GM20431 (cell line): ENCODE results near the gene LYRM1.

Experiments used
- in situ Hi-C: fragments of 300-500 bp; cut with MseI, MboI; formaldehyde crosslinking; loops from one replicate; pipeline ENCODE4 v1.15.0; 2020; ENCODE audit warnings: low sequenced_read_pairs; ENCODE audit not compliant: unreplicated experiment

The LYRM1 gene

GRCh38 chr16:20870122-20870820, 30.3 kb upstream of the LYRM1 start:
- in situ Hi-C loops = no loop called here

- in situ Hi-C loops = no loop called here
Measured at GRCh38 chr16:20871258-20871657, 29.3 kb upstream of the LYRM1 start.

GRCh38 chr16:20871941-20872815, 28.4 kb upstream of the LYRM1 start:
- in situ Hi-C loops = no loop called here

- in situ Hi-C loops = no loop called here
Measured at GRCh38 chr16:20873331-20873730, 27.2 kb upstream of the LYRM1 start.

- in situ Hi-C loops = no loop called here
Measured at GRCh38 chr16:20874088-20874581, 26.4 kb upstream of the LYRM1 start.

DNA sequence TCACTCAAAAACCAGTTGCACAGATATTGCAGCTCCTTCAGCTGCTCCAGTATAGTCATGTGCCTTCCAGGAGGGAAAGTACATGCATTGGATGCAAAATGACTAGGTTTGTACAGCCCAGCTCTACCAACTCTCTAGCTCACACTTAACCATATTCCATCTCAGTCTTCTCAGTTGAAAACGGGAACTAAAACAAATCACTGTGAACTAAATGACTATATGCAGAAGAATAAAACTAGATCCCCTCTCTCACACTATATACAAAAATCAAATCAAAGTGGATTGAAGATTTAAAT, 25.3 kb upstream of the LYRM1 start:
- in situ Hi-C loops = no loop called here

DNA sequence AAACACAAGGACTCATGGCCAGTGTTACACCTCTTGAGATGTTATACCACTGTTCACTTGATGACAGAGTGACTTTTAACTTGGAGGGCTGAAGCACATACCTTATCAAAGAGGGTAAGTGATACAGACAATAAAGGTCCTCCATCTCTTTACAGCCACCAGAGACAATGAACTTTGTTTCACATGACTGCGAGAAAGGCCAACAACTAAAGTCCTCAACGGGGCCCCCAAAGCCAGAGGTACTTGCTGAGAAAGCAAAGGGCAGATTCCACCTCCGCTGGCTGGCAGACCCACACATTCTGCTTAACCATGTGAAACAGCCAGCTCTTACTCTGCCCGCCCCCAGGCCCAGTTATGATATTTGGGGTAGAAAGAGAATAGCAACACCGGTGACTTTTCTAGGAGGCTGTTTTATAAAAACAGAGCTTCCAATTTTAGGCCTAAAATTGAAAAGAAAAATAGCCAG, 21.9 kb upstream of the LYRM1 start:
- in situ Hi-C loops = no loop called here

- in situ Hi-C loops = no loop called here
Measured at GRCh38 chr16:20879175-20880040, 21.2 kb upstream of the LYRM1 start.

DNA sequence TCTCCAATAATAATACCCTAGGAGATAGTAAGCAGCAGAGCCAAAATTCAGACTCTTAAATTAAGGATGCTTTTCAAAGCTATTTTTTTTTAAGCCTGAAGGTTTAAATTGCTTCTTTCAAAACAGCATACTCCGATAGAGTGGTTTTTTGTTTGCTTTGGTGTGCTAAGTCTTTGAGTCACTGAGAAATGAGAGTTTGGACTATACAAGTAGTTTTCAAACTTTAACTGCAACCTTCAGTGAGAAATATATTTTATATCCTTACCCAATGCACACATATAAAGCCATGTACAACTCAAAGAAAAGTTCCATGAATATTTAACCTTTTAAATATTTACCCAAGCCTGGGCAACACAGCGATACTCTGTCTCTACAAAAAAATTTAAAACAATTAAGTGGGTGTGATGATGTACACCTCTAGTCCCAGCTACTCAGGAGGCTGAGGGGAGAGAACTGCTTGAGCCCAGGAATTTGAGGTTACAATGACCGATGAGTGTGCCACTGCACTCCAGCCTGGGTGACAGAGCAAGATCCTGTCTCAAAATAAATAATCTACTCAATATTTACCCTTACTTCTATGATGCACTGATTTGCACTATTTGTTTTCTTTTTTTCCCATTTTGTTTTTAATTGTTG, 19.6 kb upstream of the LYRM1 start:
- in situ Hi-C loops = no loop called here

DNA sequence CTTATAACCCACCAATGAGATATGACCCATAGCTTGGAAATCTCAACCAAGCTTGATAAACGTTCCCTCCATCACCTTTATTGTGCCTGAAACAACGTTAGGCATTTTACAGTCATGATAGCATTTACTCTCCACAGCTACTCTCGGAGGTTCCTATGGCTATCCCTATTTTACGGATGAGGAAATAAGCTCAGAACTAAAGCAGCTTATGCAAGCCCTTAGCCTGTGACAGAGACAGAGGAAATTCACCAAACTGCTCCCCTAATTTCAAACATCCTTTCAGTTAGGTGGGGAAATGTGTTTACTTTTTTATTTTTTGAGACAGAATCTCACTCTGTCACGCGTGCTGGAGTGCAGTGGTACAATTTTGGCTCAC, 19.1 kb upstream of the LYRM1 start:
- in situ Hi-C loops = no loop called here

- in situ Hi-C loops = no loop called here
Measured at GRCh38 chr16:20883554-20884239, 16.9 kb upstream of the LYRM1 start.

DNA sequence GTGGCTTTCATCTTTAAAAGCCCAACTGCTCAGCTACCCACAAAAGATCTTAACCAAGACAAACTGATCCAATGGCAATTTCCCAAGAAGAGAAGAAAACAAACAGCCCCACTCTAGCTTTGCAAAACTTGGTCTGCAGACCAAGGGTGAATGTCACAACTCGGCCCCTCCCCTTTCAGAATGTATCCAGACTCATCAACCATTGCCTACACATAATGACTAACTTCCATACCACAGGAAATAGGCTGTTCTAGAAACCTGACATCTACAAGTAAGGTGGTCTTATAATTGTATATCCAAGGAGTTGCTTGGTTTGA, 16.4 kb upstream of the LYRM1 start:
- in situ Hi-C loops = no loop called here

DNA sequence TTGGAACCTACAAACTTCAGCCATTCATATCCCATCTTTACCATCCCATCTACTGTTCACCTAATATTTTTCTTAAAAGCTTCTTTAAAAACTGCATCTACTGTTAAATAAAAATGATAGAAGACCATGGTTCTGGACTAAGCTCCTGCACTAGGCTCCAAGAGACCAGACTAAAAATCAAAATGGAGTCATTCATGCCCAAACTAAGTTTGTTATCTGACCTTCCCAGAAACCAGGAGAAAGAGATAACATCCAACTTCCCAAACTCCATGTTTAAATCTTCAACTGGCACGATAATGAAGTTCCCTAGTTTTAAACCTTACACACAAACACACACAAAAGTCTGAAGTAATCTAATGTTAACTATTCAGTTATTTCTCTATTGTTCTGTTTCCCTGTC, 14.3 kb upstream of the LYRM1 start:
- in situ Hi-C loops = no loop called here

DNA sequence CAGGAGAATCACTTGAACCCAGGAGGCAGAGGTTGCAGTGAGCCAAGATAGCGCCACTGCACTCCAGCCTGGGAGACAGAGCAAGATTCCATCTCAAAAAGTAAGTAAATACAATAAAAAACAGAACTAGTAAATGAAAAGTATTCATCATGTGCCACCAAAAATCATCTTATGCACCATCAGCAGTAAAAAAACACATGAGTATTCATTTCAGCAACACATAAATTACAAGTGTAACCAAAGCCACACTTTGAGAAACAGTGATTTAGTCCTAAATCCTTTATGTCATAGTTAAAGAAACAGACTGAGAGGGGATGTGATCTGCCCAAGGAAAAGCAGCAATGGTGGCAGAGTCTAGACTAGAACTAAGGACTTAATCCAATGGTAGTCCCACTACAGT, 13.4 kb upstream of the LYRM1 start:
- in situ Hi-C loops = no loop called here

DNA sequence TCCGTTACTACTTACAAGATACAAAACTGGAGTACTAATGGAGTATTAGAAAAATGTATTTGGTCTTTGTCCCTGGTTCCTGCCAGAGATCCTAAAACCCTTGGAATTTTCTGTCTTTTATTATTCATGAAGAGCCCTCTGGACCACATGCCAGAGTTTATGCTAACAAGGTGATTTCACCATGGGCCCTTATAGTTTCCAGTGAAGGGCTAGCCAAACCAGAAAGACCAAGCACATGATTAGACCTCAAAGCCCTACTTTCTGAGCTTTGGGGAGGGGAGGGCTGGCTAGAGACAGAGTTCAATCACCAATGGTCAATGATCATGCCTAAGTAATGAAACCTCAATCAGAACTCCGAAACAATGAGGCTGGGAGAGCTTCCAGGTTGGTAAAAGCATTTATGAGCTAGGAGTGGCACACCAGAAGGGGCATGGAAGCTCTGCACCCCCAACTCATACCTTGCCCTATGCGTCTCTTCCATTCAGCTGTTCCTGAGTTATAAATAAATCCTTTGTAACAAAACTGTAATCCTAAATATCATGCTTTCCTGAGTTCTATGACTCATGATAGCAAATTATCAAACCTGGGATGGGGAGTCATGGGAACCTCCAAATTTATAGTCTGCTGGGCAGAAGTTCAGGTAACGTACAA, 10.8 kb upstream of the LYRM1 start:
- in situ Hi-C loops = no loop called here

DNA sequence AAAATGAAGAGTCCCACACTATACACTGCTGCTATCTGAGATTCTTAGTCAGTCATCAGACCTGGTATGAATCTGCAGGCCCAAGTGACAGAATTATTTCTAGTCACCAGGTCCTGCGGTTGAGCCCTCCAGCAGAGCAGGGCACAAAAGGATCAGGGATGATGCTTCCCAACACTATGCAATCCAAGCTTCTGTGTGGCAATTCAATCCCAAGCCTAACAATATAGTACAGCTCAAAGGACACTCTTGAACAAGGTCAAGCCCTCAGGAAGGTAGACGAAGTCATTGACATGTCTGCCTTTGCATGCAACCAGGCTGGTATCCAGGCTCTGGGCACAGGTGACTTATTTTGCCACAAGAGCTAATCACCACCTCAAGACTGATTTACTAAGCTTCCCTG, 6.2 kb upstream of the LYRM1 start:
- in situ Hi-C loops = no loop called here

- in situ Hi-C loops = no loop called here
Measured at GRCh38 chr16:20897253-20897897, 3.2 kb upstream of the LYRM1 start.

- in situ Hi-C loops = no loop called here
Measured at GRCh38 chr16:20897922-20898321, 2.6 kb upstream of the LYRM1 start.

DNA sequence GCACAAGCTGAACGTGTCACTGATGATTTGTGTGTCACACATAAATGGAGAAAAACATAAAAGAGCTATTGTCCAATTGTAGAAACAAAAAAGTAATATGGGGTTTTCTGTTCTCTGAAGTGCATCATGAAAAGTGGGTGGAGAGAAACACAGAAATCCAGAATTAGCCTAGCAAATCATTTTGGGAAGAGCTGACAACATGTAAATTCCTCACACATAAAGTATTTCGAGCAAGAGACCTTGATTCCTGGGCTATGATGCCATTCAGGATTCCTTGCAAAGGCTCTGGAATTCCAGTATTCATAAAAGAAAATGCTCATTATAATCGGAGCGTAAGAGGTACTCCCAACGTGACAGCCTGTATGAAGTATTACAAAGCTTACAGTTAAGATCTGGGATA, 1.5 kb upstream of the LYRM1 start:
- in situ Hi-C loops = no loop called here
